EL (cell line): Measurements from ENCODE around the gene CHRNA1.
"Not testable (repeated sequence)": the region's sequence is repeated elsewhere in the genome, so short reads cannot be mapped to it uniquely, and the experiment has no call there.

Experiments used
- DNase-seq: peaks from one replicate; pipeline ENCODE4 v3.0.0-alpha.2; 2016

Gene CHRNA1

DNA sequence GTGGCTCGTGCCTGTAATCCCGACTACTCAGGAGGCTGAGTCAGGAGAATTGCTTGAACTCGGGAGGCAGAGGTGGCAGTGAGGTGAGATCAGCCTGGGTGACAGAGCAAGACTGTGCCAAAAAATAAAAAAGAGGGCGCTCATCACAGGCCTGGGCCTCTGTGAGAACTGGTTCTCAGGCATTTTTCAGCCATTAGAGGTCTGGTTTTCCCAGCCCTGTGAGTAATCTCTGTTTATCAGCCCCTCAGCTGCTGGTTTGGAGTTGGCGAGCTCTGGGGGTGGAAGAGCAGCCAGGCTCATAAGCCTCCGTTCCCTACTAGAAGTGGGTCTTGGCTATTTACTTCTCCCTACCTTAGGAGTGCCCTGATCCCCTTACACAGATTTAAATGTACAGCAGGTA, 53.1 kb downstream of the CHRNA1 start:
- peak; percentile 10 for DNase-seq

DNA sequence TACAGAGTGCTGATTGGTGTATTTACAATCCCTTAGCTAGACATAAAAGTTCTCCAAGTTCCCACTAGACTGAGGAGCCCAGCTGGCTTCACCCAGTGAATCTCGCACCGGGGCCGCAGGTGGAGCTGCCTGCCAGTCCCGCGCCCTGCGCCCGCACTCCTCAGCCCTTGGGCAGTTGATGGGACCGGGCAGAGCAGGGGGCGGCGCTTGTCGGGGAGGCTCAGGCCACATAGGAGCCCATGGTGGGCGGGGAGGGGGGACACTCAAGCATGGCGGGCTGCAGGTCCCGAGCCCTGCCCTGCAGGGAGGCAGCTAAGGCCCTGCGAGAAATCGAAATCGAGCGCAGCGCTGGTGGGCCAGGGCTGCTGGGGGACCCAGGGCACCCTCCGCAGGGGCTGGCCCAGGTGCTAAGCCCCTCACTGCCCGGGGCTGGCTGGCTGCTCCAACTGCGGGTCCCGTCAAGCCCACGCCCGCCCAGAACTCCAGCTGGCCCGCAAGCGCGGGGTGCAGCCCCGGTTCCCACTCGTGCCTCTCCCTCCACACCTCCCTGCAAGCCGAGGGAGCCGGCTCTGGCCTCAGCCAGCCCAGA, 54.8 kb downstream of the CHRNA1 start:
- DNase-seq, result not testable (repeated sequence)

DNA sequence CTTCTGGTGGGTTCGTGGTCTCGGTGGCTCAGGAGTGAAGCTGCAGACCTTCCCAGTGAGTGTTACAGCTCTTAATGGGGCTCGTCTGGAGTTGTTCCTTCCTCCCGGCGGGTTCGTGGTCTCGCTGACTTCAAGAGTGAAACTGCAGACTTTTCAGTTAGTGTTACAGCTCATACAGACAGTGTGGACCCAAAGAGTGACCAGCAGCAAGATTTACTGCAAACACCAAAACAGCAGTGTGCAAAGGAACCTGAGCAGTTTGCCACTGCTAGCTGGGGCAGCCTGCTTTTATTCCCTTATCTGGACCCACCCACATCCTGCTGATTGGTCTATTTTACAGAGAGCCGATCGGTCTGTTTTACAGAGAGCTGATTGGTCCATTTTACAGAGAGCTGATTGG, 55.6 kb downstream of the CHRNA1 start:
- DNase-seq, result no peak

DNA sequence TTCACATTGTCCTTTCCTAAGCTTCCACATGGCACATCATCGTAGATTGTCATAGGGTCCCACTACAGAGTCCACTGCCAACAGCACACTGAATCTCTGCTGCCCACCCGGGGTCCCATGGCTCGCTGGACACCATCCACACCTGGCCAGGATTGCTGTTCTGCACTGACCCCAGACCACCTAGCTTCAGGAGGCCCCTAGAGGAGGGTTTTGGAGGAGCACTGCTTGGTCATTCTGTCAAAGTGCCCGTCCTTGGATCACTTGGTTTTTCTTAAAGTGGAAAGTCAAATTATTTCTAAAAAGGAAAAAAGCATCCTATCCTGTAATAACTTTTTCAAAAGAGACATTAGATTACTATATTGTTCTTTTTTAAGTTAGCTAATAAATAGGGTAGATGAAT, 59.0 kb downstream of the CHRNA1 start:
- no peak for DNase-seq

DNA sequence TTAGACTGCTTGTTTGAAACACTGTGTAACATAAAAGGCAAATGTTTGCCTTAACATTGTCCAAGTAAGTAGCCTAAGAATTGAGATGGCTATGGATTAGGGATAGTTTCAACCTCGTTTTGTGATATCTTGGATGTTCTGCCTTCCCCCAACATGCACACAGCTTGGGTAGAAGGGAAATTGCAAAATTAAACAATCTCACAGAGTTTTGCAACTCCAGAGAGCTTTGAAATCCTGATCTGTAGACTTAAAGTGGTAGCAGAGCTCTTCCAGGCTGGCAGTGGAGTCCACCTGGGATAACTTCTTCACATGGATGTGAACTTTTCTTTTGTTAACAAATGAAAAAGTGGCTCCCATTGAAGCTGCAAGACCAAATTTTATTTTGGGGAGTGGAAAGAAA, 59.6 kb downstream of the CHRNA1 start:
- DNase-seq, result no peak

DNA sequence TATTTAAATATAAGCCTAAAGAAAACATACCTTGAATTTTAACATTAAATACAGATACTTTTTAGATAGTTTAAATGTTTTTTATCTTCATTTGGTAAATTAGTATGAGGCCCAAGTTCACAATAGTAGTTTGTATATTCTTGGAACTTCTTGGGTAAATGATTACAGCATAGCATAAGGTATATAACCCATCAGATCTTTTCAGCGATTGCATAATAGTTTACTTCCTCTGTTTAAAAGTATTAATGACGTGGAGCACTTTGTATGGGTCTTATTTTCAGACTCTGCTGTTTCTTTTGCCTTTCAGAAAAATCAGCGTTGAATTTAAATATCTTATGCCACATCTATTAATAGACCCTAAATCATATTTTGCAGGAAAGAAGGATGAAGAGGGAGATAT, 60.2 kb downstream of the CHRNA1 start:
- DNase-seq, result no peak

DNA sequence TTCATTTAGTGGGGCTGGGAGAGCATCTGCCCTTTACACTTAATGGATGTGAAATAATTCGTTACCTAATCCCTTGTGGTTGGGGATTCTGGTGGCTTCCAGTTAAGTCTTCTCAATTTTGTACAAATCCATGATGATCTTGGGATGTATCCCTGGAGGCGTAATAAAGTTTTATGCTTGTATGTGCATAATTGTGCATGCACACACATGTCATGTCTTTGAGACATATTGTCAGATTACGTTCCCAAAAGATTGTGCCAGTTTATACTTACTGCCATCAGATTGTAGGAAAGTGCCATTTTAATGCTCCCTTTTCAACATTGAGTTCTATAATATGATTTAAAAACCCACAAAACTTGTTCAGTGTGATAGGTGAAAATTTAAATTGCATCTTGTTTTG, 60.8 kb downstream of the CHRNA1 start:
- no peak for DNase-seq

DNA sequence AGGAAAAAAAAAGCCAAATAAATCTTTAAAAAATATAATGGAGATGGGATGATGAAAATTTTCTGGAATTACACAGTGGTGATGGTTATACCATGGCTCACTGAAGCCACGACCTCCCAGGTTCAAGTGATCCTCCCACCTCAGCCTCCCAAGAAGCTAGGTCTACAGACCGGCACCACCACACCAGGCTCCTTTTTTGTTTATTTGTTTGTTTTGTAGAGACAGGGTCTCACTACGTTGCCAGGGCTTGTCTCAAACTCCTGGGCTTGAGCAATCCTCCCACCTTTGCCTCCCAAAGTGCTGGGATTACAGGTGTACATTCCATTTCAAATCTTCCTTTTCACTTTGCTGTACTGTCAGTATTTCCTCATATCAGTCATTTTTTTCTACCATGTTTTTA, 61.7 kb downstream of the CHRNA1 start:
- DNase-seq, result no peak

DNA sequence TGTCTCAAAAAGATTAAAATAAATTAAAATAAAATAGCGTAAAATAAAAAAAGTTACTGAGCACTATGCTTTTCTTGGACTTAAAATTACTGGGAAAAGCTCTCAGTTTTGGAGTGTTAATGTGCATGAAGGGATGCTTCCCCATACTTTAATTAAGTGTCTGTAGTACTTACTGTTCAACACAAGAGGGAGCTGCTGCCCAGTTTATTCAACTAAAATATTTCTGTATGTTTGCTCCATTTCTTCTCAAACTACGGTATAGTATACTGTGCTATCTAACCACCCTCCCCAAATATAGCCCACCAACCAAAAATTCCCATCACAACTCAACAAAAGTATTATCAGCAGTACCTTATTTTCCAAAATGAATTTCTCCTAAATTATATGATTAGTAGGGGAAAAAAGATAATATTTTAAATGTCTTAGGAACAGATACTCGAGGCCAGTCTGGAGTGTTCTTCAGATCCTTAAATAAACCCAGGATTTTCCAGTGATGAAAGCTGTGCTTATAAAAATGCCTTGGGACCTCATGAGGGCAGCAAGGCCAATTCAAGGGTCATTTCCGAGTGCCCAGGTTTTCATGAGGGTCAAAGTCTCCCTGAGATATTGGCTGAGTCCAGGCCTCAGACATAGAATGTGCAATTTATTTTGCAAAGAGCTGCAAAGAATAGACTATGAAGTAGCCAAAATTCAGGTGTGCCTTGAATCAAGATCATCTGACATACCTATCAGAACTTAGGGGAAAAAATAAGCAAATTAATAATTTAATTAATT, 64.1 kb downstream of the CHRNA1 start:
- peak; percentile 56 for DNase-seq
